ENCODE measurements around the gene EPS8L3. TPM values are rescaled to one million over a fixed set of nuclear protein-coding genes. Genes with fewer than 3 reads are reported as not detected.

EPS8L3 gene
- total and polyA plus RNA-seq, 10 of the 15 experiments (the other 5 are each of a cell fraction or from before 2014, with no cell fraction given): not detected

GRCh38 chr1:109765896-109766615, 2.3 kb upstream of the EPS8L3 start:
- TF ChIP-seq SIN3A (IDR thresholded peaks at IDR 0.05; ENCODE audit: low read depth, low read length): no peak
- no peak for TF ChIP-seq ESRRA (IDR thresholded peaks at IDR 0.05; ENCODE audit: low read length)
- TF ChIP-seq NFIC (IDR thresholded peaks at IDR 0.05; ENCODE audit: low read depth, low read length): no peak
- TF ChIP-seq HDAC2 (IDR thresholded peaks at IDR 0.05): no peak
- no peak for TF ChIP-seq BMI1 (IDR thresholded peaks at IDR 0.05; ENCODE audit: borderline replicate concordance)
- no peak for TF ChIP-seq MYB (IDR thresholded peaks at IDR 0.05; ENCODE audit: borderline replicate concordance, low read depth, low read length)
- ChIA-PET SMC1A (ENCODE audit: uncharacterized antibody, unreplicated experiment) (no interaction called here), CTCF (interaction anchor here (0.7 to 1.9 kb wide), 8 partner anchors 9 to 220 kb away, joined by 3 to 8 read pairs (median 4); partner anchors contain the start of gene AHCYL1), POLR2A (no interaction called here), RAD21 (ENCODE audit: unreplicated experiment) (interaction anchor here (0.8 to 2.0 kb wide), 2 partner anchors 126 to 220 kb away, joined by 3 to 5 read pairs; no protein-coding TSS in a partner anchor)
- no peaks in the 10 kb centered on the region for H3K4me1 ChIP-seq (ENCODE audit: control insufficient read depth, insufficient read depth, low read length)
- H3K9ac ChIP-seq (ENCODE audit: control insufficient read depth, insufficient read depth, low read length): no peak overlapping the region
- 56% methylated on average over 13 of the region's 13 CpGs for WGBS (ENCODE audit: insufficient coverage, insufficient replicate concordance, low lambda C conversion rate, missing lambda C conversion rate)
- H3K79me2 ChIP-seq (ENCODE audit: control insufficient read depth, insufficient read depth, low read length): no peaks in the 10 kb centered on the region
- FAIRE-seq (no peak), ATAC-seq (no peak), DNase-seq (ENCODE audit: low read depth, low spot score) (no peak)
- H2AFZ ChIP-seq (ENCODE audit: control insufficient read depth, low read depth, low read length): no peak overlapping the region
- H4K20me1 ChIP-seq (ENCODE audit: control insufficient read depth, insufficient read depth): no peaks in the 10 kb centered on the region
- no TSS peak for BruUV-seq (replicated peaks)
- no peaks in the 10 kb centered on the region for H3K9me3 ChIP-seq (replicated peaks; ENCODE audit: control insufficient read depth, insufficient read depth, low read length)
- H3K4me3 ChIP-seq: no peak overlapping the region
- in situ Hi-C loops (cut with MboI): no loop called here
- H3K27me3 ChIP-seq (replicated peaks in 1 of 2; ENCODE audit: control insufficient read depth in 2 of 2, insufficient read depth in 2 of 2, low read length in 1 of 2): no peaks in the 10 kb centered on the region; a peak in 1 of 4 replicates
- H3K36me3 ChIP-seq (ENCODE audit: control insufficient read depth in 2 of 2, insufficient read depth in 2 of 2, low read length in 1 of 2): no peaks in the 10 kb centered on the region
- no peak overlapping the region for H3K4me2 ChIP-seq (ENCODE audit: control insufficient read depth, insufficient read depth)
- H3K27ac ChIP-seq (ENCODE audit: control insufficient read depth, insufficient read depth): no peak overlapping the region
- intact Hi-C loops (cut with micrococcal nuclease; ENCODE audit: unreplicated experiment): no loop called here

GRCh38 chr1:109765483-109765815, 1.7 kb upstream of the EPS8L3 start:
- in situ Hi-C loops (cut with MboI) (no loop called here), intact Hi-C loops (cut with micrococcal nuclease; ENCODE audit: unreplicated experiment) (no loop called here)
- RAD21 ChIA-PET (ENCODE audit: unreplicated experiment): interaction anchor here (0.8 to 2.0 kb wide), 2 partner anchors 125 to 220 kb away, joined by 3 to 5 read pairs; no protein-coding TSS in a partner anchor
- Histone ChIP-seq H3K9me3 (replicated peaks; ENCODE audit: control insufficient read depth, insufficient read depth, low read length) (no peaks in the 10 kb centered on the region), H4K20me1 (ENCODE audit: control insufficient read depth, insufficient read depth) (no peaks in the 10 kb centered on the region), H3K4me2 (ENCODE audit: control insufficient read depth, insufficient read depth) (no peak overlapping the region), H3K79me2 (ENCODE audit: control insufficient read depth, insufficient read depth, low read length) (no peaks in the 10 kb centered on the region), H3K4me3 (no peak overlapping the region), H3K4me1 (ENCODE audit: control insufficient read depth, insufficient read depth, low read length) (no peaks in the 10 kb centered on the region), H3K36me3 (ENCODE audit: control insufficient read depth in 2 of 2, insufficient read depth in 2 of 2, low read length in 1 of 2) (no peaks in the 10 kb centered on the region), H3K27me3 (replicated peaks in 1 of 2; ENCODE audit: control insufficient read depth in 2 of 2, insufficient read depth in 2 of 2, low read length in 1 of 2) (no peaks in the 10 kb centered on the region; a peak in 1 of 4 replicates), H3K27ac (ENCODE audit: control insufficient read depth, insufficient read depth) (no peak overlapping the region), H2AFZ (ENCODE audit: control insufficient read depth, low read depth, low read length) (no peak overlapping the region), H3K9ac (ENCODE audit: control insufficient read depth, insufficient read depth, low read length) (no peak overlapping the region)
- POLR2A ChIA-PET: no interaction called here
- SMC1A ChIA-PET (ENCODE audit: uncharacterized antibody, unreplicated experiment): interaction anchor here (2.7 kb wide), 1 partner anchor 125 kb away, joined by 8 read pairs; no protein-coding TSS in a partner anchor
- DNase-seq (ENCODE audit: low read depth, low spot score): no peak
- CTCF ChIA-PET: interaction anchor here (0.7 to 1.9 kb wide), 9 partner anchors 9 to 220 kb away, joined by 3 to 8 read pairs (median 4); partner anchors contain the start of gene AHCYL1
- ATAC-seq: no peak
- WGBS (ENCODE audit: insufficient coverage, insufficient replicate concordance, low lambda C conversion rate, missing lambda C conversion rate): 50% methylated on average over 4 of the region's 4 CpGs
- no TSS peak for BruUV-seq (replicated peaks)
- FAIRE-seq: no peak
- TF ChIP-seq TBL1XR1 (IDR thresholded peaks at IDR 0.05; ENCODE audit: low read depth, low read length): no peak
- TF ChIP-seq STAT3 (IDR thresholded peaks at IDR 0.05; ENCODE audit: low read depth, low read length): no peak
- no peak for TF ChIP-seq REST (IDR thresholded peaks at IDR 0.05; ENCODE audit: low read depth, low read length)
- no peak for TF ChIP-seq ATF3 (IDR thresholded peaks at IDR 0.05; ENCODE audit: borderline replicate concordance, extremely low read depth, low read depth, low read length)
- TF ChIP-seq TAF1 (IDR thresholded peaks at IDR 0.05; ENCODE audit: borderline replicate concordance, low read depth, low read length): no peak
- no peak for TF ChIP-seq FOXK2 (IDR thresholded peaks at IDR 0.05)
- TF ChIP-seq ZSCAN29 (IDR thresholded peaks at IDR 0.05): no peak
- TF ChIP-seq EED (IDR thresholded peaks at IDR 0.05; ENCODE audit: low read depth): no peak
- TF ChIP-seq CHD2 (IDR thresholded peaks at IDR 0.05; ENCODE audit: borderline replicate concordance, low read depth, low read length): no peak

All from GM12878 (cell line).